GM18520 (cell line): ENCODE data around the gene PRKCB.

ENCODE experiments used
- ATAC-seq: cut with Tn5 transposase; IDR thresholded peaks from one replicate; pipeline ENCODE4 v1.9.1; 2021; ENCODE audit not compliant: unreplicated experiment

PRKCB gene

DNA sequence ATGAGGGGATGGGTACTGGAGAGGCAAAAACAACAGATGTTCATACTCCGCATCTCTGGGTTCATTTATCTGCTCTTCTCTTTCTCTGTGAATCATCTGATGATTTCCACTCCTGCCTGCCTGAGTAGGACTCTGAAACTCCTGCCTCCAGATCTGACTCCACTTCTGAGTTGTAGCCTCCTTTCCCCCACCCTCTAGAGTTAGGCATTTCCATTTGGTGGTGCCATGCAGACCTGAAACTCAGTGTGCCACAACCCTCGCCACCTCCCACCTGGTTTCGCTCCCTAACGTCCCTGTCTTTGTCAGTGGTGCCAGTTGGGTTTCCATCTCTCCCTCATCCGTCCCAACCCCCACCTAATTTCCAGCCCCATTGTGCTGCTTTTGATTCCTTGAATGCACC is 126.2 kb downstream of the PRKCB start:
- ATAC-seq, result no peak

- no peak for ATAC-seq
These were observed 128.4 kb downstream of the PRKCB start for GRCh38 chr16:23964136-23964535.

DNA sequence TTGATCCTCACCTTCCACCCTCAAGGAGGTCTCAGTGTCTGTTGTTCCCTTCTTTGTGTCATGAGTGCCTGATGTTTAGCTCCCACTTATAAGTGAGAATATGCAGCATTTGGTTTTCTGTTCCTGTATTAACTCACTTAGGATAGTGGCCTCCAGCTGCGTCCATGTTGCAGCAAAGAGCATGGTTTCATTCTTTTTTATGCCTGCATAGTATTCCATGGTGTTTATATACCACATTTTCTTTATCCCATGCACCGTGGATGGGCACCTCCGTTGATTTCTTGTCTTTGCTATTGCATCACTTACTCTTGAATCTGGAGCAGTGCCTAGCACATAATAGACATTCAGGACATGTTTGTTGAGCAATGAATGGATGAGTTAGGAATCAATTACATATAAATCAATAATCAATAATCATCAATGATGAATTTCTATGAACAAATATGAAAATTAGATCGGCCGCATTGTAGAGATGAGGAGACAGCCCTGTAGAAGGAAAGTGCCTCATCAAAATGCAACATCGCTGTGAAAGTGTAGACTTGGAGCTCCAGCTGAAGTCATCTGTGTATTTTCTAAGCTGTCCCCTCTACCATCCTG is 129.5 kb downstream of the PRKCB start:
- no peak for ATAC-seq

GRCh38 chr16:23966597-23967394 is 131.0 kb downstream of the PRKCB start:
- no peak for ATAC-seq

DNA sequence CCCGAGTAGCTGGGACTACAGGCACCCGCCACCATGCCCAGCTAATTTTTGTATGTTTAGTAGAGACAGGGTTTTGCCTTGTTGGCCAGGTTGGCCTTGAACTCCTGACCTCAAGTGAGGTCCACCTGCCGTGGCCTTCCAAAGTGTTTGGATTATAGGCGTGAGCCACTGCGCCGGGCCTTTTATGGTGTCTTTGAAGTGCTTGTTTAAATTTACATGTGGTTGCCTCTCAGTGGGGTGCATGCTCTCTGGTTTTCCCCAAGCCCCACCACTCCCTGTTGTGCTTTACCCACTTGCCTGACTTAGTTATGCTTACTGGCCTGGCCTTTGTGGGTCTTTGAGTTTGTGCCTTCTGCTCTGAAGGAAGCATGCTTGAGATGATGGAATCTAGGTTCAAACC is 132.0 kb downstream of the PRKCB start:
- no peak for ATAC-seq

DNA sequence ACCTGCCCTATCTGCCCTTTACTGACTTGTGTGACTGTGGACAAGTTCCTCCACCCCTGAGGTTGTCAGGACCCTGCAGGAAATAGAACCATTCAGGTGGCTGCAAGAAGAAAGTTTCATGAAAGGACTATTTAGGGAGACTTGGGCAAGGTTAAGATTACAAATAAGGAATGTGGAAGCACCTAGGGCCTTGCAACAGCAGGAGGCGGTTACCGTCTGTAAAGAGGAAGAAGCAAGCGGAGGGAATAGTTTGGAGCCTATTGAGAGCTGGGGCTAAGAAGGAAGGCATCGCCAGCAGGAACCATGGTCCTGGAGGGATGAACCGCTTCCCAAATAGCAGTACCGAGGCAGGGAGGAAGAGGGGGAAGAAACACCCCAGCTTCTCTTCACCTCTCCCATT is 132.4 kb downstream of the PRKCB start:
- ATAC-seq, result no peak

DNA sequence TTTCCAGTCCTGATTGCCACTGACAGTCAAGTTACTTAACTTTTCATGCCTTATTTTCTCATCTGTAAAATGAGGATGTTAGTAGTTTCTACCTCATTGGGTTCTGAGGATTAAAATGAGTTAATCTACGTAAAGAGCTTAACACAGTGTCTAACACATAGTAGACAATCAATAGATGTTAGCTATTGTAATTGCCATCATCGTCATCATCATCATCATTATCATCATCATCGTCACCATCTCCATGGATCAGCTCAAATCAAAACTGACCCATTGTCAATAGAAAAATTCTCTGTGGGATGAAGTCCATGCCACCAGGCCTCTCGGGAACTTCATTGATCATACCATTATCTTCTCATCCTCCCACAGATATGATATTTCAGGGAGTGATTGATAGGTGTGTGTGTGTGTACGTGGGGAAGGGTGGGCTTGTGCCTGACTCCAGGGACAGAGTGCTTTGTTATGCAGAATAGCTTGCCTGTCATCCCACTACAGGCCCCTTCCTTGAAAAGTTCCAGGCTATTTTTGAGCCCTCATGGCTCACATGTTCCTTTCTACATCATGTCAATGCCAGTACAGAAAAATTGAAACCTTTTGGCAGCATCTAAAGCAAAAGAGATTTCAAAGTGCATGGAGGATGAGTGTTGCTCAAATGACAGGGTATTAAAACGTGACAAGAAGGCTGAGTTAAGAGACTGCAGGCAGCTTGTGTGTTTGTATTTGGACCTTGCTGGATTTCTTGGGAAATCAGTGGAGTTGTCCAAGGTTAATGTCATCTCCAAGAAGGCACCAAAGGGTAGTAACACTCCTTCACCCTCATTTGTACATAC is 133.9 kb downstream of the PRKCB start:
- no peak for ATAC-seq

DNA sequence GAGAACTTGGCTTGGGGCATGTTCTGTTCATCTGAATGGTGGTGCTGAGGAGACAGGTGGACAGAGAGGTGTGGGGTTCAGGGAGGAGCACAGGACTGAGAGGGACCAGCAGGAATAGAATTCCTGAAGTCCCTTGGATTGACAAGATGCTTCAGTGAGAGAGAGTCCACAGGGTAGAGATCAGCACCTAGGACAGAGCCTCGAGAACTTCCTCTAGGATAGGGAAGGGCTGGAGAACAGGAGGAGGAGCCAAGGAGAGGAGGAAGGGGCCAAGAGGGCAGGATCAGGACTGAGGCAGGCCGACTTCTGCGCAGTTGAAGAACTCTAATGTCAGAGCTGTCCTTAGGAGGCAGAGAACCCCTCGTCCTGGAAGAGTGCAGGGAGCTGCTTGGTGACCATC is 138.4 kb downstream of the PRKCB start:
- ATAC-seq, result no peak

DNA sequence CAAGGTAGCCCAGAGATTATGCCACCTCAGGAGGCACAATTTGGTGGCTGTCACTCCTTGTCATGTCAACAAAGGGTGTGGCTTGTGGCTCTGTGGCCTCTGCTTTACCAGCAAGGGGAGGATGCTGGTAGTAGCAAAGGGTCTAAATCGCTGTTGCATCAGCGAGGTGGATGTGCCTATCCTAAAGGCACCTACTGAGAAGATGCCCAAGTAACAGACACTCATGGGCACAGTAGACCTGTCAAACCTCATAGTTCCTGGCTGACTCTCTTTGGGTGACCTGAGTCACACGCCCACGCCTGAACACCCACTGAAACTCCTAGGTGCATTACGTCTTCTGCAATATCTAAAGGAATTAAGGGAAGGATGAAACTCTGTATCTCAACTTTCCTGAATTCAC is 139.5 kb downstream of the PRKCB start:
- no peak for ATAC-seq

- no peak for ATAC-seq
These were observed 140.3 kb downstream of the PRKCB start for GRCh38 chr16:23976091-23976490.

GRCh38 chr16:23976524-23976923 is 140.7 kb downstream of the PRKCB start:
- no peak for ATAC-seq

GRCh38 chr16:23979441-23979840 is 143.7 kb downstream of the PRKCB start:
- no peak for ATAC-seq

- ATAC-seq, result no peak
These were observed 144.2 kb downstream of the PRKCB start for GRCh38 chr16:23979982-23980381.

DNA sequence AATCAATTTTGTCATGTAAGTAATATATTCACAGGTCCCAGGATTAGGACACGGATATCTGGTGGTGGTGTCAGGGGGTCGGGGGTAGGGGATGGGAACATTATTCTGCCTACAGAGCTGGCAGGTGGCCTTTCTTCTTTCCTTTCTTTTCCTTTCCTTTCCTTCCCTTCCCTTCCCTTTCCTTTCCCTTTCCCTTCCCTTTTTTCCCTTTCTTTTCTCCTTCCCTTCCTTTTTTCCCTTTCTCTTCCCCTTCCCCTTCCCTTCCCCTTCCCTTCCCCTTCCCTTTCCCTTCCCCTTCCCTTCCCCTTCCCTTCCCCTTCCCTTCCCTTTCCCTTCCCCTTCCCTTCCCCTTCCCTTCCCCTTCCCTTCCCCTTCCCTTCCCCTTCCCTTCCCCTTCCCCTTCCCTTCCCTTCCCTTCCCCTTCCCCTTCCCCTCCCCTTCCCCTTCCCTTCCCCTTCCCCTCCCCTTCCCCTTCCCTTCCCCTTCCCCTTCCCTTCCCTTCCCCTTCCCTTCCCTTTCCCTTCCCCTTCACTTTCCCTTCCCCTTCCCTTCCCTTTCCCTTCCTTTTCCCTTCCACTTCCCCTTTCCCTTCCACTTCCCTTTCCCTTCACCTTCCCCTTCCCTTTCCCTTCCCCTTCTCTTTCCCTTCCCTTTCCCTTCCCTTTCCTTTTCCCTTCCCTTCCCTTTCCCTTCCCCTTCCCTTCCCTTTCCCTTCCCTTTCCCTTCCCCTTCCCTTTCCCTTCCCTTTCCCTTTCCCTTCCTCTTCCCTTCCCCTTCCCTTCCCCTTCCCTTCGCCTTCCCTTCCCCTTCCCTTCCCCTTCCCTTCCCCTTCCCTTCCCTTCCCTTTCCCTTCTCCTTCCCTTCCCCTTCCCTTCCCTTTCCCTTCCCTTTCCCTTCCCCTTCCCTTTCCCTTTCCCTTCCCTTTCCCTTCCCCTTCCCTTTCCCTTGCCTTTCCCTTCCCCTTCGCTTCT is 145.9 kb downstream of the PRKCB start:
- no peak for ATAC-seq

DNA sequence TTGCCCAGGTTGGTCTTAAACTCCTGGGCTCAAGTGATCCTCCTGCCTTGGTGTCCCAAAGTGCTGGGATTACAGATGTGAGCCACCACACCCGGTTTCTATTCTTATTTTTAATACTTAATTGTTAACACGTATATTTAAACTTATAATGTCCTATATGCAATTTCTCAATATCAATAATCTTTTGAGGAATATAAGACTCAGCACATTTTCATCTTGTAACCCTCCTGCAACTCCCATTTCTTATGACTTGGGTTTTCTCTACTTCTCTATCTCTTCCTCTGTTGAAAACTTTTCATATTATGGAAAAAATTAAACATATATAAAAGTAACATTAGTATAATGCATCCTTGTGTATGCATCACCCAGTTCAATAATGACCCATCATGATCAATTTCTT is 150.7 kb downstream of the PRKCB start:
- ATAC-seq, result no peak

- ATAC-seq, result peak; percentile 79
These were observed 151.7 kb downstream of the PRKCB start for GRCh38 chr16:23987443-23987842.

- ATAC-seq, result no peak
These were observed 154.7 kb downstream of the PRKCB start for GRCh38 chr16:23990507-23990906.

DNA sequence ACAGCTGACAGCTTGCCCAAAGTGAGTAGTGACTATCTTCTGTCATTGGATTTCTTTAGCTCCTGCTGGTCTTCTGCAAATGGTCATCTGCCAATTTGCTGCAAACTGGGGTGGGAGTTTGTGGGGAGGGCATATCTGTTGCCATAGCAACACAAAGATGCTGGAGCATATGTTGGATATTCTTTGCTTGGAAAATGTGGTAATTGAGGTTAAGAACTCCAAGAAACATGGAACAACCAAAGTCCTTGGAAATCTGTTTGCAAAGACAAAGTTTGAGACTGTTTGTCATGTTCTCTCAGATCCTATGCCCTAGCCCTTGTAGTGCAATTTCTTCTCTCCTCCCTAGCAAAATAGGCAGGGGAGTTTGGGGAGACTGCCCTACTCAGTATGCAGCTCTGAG is 155.3 kb downstream of the PRKCB start:
- ATAC-seq, result no peak

DNA sequence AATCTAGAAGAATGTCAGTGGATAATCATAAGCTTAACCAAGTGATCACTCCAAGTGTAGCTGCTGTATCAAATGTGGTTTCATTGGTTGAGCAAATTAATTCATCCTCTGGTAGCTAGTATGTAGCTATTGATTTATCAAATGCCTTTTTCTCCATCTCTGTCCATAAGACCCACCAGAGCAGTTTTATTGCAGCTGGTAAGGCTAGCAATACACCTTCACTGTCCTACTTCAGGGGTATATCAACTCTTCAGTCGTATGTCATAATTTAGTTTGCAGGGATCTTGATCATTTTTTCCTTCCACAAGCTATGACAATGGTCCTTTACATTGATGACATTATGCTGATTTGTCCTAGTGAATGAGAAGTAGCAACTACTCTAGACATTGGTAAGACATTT is 158.8 kb downstream of the PRKCB start:
- no peak for ATAC-seq

- no peak for ATAC-seq
These were observed 160.6 kb downstream of the PRKCB start for GRCh38 chr16:23996258-23996955.
